GM18520 (cell line): Measurements from ENCODE around the gene UNCX.

Source experiments
- ATAC-seq: cut with Tn5 transposase; IDR thresholded peaks from one replicate; pipeline ENCODE4 v1.9.1; 2021; ENCODE audit not compliant: unreplicated experiment

UNCX gene

DNA sequence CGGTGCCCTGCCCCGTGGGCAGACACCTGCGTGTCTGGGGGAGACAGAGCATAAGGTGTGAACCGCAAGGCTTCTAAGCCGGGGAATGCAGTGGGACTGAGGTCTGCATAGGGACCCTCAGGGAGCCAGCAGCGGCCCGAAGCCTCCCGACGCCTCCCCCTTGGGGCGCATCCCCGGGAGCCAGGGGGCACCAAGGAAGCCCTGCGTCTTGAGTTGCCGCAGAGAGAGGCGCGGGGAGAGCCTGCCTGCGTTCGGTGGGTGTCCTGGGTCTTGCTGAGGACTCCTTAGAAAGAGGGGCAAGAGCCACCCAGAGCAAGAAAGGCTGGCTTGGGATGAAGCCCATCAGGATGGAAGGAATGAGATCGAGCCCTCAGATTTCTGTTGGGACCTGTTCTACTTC, 18.2 kb upstream of the UNCX start:
- ATAC-seq: no peak

DNA sequence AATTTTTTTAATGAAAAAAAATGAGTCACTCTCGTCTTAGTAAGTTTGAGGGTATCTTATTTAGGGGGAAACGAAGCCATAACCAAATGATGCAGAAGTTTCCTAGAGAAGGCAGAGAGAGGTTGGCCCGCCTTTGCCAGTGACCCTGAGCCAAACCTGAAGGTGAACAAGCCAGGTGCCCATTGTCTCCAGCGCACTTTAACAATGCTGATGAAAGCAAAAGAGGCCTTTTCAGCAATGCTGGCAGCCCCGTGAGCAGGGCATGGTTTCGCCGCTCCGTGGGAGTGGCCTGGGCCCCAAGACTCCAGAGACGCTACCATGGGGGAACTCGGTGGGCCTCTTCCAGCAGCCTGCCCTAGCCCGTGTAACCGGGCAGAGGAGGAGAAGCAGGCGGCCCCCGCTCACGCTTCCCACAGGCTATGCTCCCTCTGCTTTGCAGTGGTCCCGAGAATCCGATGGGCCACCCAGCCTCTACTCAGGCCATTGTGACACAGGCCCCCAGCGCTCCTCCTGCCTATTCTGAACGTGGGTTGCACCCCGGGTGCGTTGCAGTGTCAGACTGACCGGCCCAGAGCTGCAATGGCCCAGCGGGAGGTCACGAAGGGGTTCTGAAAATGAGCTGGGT, 14.0 kb upstream of the UNCX start:
- no peak for ATAC-seq

- ATAC-seq: no peak
Observed at GRCh38 chr7:1219498-1219897, 13.2 kb upstream of the UNCX start.

GRCh38 chr7:1220000-1220726, 12.5 kb upstream of the UNCX start:
- no peak for ATAC-seq

DNA sequence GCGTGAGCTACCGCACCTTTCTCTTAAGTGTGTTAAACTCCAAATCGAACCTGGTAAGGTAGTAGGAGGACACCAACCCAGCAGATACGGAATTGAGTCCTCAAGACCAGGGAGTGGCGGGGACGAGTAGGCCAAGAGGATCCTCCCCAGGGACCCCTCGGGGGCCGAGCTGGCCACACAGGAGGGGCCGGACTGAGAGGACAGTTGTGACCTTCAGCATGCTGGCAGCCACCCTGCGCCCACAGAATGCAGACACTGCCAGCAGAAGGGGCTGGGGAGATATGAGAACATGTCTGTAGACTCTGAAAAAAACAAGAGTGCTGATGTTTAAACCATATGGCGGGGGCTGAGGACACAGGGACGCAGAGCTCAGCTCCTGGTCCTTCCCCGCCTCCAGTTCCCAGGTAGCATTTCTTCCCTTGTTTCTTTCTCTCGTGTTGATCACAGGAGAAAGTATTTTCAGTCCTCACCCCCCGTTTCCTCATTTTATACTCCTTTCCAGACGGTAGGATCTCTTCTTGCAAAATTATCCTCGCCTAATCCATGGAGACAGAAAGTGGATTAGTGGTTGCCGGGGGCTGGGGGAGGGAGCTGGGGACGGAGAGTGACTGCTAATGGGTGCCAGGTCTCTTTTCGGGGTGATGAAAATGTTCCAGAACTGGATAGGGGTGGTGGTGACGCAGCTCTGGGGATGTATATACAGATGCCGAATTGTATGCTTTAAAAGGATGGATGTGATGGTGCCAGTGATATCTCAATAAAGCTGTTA, 11.5 kb upstream of the UNCX start:
- no peak for ATAC-seq

DNA sequence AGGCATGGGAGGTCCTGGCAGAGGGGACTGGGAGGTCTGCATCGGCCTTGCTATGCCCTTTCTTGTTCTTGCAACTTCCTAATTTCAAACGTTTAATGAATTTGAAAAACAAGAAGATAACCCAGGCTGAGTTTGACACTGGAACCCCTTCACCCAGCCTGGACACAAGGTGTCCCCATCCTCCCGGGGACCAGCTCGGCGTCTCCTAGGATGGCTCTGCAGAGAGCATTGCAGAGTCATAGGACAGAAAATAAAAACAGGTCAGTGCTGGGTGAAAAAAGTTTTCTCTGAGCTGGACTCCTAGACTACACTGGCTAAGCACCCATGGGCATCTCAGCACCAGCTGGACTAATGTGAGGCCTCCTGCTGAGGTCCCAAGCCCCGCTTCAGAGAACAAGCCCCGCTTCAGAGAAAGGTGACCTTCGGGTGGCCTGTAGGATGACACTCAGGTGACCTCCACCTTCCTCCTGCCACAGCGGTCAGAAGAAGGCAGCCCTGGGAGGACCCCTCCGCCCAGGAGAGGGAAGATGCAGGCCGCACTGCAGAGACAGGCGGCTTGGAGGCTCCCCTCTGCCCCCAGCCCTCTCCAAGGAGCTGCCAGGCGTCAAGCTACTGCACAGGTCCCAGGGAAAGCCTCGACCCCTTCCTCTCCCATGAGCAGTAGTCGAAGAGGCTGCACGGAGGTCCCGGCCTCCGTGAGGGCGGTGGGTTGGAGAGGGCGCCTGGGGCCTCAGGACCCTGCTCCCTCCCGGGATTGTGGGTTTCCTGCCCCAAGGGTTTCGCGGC, 9.3 kb upstream of the UNCX start:
- ATAC-seq: no peak

- no peak for ATAC-seq
Observed at GRCh38 chr7:1224086-1224716, 8.5 kb upstream of the UNCX start.

- ATAC-seq: no peak
Observed at GRCh38 chr7:1225030-1225429, 7.6 kb upstream of the UNCX start.

DNA sequence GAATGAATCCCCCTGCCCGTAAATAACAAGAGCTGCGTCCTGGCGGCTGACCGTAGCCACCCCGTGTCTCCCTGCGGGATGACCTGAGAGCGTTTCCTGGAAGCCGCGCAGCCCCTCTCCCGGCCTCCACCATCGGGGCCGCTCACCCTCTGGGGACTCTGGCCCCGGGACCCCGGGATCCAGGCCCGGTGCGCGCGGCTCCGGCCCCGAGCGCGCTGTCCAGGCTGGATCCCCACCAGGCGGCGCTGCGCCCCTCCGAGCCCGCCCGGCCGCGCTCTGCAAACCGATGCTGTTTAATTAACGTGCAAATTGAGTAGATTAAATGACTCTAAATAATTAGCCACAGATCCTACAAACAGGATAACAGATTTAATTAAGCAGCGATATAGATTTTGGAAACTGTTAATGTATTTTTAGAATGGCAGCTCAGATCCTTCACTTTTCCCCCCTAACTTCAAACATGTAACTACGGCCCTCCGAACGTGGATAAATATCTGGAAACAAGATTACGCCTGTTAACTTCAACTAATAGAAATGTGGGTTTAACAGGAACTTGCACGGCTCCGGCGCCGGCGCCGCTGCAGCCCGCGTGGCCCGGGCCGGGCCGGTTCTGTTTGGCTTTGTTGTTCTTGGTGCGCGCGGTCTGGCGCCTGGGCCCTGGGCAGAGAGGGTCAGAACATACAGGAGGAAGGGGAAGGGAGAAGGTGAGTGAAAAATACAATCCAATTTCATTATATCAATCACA, 7.1 kb upstream of the UNCX start:
- no peak for ATAC-seq

DNA sequence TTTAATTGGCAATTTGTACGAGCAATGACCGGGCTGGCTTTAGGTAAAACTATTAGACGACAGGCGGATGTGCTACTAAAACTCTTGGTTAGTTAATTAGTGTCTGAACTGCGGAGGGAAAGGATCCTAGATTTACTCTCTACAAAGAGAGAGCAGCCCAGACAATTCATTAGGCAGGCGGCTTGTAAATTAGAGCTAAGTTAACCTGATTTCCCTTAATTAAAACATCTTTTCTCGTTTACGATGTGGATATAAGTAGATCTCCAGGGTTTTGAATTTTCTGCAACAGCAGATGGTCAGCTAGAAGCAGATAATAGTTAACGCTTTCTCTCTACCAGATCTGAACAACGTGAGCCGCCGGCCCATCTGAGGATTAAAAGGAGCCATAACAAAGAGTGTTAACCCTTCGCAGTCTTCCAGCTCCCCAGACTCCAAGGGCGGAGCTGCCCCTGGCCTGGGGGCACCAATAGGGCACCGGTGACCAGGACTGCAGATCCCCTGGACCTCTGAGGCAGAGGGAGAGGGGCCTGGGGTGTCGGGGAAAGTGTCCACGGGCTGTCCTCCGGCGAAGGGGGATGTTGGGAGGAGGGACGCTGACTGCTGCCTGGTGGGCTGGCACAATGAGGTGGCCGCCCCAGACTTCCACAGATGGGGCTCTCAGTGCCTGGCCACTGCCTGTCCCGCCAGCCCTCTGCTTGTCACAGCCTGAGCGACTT, 6.3 kb upstream of the UNCX start:
- ATAC-seq: no peak

- ATAC-seq: no peak
Observed at GRCh38 chr7:1227071-1227804, 5.4 kb upstream of the UNCX start.

DNA sequence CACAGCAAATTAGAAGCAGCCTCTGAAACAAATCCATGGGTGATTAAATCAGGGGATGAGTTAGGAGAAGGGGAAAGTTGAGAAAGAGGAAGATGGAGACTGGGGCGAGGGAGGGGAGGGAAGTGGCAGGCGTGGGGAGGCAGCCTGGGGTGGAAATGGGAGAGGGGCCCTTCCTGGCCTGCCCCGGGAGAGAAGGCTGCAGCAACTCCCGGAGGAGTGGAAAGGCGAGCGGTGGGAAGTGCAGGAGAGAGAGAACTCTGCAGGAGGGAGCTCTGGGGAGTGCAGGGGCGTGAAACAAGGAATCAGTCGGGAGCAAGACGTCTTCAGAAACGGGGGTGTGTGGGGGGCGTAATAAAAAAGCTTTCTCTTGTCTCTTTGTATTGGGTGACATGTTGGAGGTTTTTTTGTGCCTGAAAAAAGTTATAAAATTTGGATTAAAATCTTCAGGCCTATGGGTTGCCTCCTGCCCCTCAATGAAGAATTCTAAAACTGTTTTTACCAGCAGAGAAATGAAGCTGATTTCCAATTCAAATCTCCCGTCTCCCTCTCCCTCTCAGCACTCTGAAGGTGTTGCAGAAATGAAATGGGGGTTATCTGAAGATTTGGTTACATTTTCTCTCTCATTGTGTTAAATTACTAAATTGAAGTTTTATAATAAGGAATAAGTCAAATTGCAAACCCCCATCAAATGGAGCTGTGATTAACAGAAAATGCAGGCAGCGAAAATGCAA, 4.7 kb upstream of the UNCX start:
- no peak for ATAC-seq

GRCh38 chr7:1228545-1229201, 4.0 kb upstream of the UNCX start:
- no peak for ATAC-seq

DNA sequence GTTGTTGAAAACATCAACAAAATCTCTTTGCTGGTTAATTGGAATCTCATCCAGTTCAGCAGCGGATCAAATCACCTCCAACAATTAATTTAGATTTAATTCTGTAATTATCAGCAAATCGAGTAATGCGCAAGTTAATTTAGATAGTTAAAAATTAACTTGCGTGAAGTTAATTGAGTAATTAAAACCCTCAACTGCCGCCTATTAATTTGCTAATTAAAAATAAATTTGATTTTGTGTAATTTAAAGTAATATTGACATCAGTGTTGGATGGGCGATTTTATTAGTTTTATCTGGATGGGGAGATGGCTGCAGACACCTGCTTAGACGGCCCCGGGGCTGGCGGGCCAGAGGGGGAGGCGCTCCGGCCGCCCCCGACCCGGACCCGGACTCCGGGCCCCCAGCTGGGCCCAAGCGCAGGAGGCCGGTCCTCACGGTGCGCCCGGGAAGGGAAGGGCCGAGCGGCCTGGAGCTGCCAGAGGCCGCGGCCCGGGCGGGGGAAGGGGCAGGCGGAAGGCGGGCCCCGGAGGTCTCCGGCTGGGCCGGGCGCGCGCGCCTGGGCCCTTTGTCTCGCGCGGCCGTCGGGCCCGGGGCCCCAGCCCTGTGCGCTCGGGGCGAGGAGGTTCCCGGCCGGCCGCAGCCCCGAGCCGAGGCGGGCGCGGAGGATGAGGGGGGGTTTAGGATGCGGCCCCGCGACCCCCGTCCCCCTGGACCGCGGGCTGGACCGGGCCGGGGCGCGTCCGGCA, 3.3 kb upstream of the UNCX start:
- ATAC-seq: no peak

GRCh38 chr7:1229956-1230355, 2.7 kb upstream of the UNCX start:
- no peak for ATAC-seq

GRCh38 chr7:1230411-1231213, 2.1 kb upstream of the UNCX start:
- ATAC-seq: no peak
